GM18907 (cell line): ENCODE data around the gene SLC25A42.

Source experiments
- ATAC-seq: cut with Tn5 transposase; IDR thresholded peaks from one replicate; pipeline ENCODE4 v1.9.1; 2021; ENCODE audit warnings: mild to moderate bottlenecking, moderate library complexity; ENCODE audit not compliant: unreplicated experiment

Gene SLC25A42

GRCh38 chr19:19157808-19158207 is 94.0 kb downstream of the SLC25A42 start:
- ATAC-seq = no peak

- ATAC-seq = no peak
Measured at GRCh38 chr19:19159534-19159933, 95.7 kb downstream of the SLC25A42 start.

GRCh38 chr19:19160461-19161035 is 96.8 kb downstream of the SLC25A42 start:
- ATAC-seq = no peak

GRCh38 chr19:19162495-19162894 is 98.7 kb downstream of the SLC25A42 start:
- no peak for ATAC-seq
